ENCODE data around the gene ZFHX3.

Gene ZFHX3

DNA sequence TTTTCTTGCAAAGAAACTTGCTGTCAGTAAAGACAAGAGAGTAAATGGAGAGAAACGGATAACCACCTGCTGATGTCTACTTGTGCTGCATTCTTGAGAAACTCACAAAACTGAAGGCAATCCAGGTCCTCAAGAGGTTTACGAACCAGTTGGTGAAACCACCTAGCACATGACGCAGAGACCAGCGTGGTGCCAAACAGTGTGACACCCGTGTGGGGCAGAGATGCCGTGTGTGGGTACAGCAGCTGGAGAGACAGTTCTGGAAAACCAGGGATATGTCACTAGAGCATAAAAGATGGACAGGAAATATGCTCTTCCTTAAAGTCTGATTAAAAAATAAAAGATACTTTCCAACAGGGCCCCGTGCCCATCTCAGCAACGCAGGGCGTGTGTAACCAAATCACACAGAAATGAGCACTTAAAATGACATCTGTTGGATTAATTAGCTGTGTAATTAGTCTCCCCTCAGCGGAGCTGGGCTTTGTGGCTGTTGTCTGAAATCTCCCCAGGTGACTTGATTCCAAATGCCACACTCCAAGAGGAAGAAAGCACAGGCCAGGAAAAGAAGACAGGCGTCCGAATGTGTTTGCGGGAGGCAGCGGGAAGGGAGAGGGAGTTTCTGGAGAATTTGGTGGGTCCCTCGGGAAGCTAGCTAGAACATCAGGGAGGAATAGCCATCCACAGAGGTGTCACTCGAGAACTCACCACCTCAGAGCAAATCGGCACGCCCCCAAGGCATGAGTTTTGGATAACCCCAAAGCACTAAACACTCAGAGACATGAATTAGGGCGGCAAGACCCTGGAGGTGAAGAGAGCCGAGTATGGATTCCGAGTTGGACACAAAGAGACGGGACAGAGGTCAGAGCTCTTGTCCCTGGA lies 109.8 kb downstream of the ZFHX3 start:
- Mint-ChIP-seq H3K4me3 (no peak overlapping the region), H3K9me3 (no peaks in the 10 kb centered on the region), H3K27ac (peak overlapping the region; percentile 3 to 97 (median 87)), H3K4me1 (peaks cover 51% of the 10 kb centered on the region), H3K36me3 (ENCODE audit: low read depth) (peaks cover 9% of the 10 kb centered on the region), H3K27me3 (ENCODE audit: low read depth) (no peaks in the 10 kb centered on the region)
- TF ChIP-seq, protein P1, sequence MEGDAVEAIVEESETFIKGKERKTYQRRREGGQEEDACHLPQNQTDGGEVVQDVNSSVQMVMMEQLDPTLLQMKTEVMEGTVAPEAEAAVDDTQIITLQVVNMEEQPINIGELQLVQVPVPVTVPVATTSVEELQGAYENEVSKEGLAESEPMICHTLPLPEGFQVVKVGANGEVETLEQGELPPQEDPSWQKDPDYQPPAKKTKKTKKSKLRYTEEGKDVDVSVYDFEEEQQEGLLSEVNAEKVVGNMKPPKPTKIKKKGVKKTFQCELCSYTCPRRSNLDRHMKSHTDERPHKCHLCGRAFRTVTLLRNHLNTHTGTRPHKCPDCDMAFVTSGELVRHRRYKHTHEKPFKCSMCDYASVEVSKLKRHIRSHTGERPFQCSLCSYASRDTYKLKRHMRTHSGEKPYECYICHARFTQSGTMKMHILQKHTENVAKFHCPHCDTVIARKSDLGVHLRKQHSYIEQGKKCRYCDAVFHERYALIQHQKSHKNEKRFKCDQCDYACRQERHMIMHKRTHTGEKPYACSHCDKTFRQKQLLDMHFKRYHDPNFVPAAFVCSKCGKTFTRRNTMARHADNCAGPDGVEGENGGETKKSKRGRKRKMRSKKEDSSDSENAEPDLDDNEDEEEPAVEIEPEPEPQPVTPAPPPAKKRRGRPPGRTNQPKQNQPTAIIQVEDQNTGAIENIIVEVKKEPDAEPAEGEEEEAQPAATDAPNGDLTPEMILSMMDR (IDR thresholded peaks at IDR 0.05; ENCODE audit: unreplicated experiment in 3 of 3): no peak

GRCh38 chr16:72937360-72937759 lies 110.6 kb downstream of the ZFHX3 start:
- peaks cover 5% of the 10 kb centered on the region for H3K36me3 Mint-ChIP-seq (ENCODE audit: low read depth)
- peak overlapping the region in 2 of 3 experiments; percentile 11 to 20 for H3K27ac Mint-ChIP-seq
- peaks cover 59% of the 10 kb centered on the region for H3K4me1 Mint-ChIP-seq
- no peak overlapping the region for H3K4me3 Mint-ChIP-seq
- H3K27me3 Mint-ChIP-seq (ENCODE audit: low read depth): no peaks in the 10 kb centered on the region
- TF ChIP-seq, protein P1 (IDR thresholded peaks at IDR 0.05; ENCODE audit: unreplicated experiment in 3 of 3): no peak
- H3K9me3 Mint-ChIP-seq: no peaks in the 10 kb centered on the region

DNA sequence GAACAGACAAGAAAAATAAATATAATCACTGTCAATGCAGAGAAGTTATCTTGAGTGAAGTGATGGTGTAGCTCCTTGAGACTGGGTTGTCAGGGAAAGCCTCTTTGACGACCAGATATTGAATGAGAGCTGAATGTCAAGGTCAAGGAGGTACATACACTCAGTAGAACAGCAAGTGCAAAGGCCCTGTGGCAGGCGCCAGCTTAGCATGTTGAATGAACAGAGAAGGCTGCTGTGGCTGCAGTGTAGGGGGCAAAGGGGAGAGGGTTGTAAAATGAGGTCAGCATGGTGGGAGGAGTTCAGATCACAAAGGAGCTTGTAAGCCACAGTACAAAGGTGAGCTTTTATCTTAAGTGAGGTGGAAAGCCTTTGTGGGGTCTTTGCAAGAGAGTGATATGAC lies 111.5 kb downstream of the ZFHX3 start:
- H3K4me3 Mint-ChIP-seq: no peak overlapping the region
- no peaks in the 10 kb centered on the region for H3K27me3 Mint-ChIP-seq (ENCODE audit: low read depth)
- H3K4me1 Mint-ChIP-seq: peaks cover 66% of the 10 kb centered on the region
- H3K27ac Mint-ChIP-seq: peak overlapping the region in 1 of 3 experiments; percentile 20
- TF ChIP-seq, protein P1 (IDR thresholded peaks at IDR 0.05; ENCODE audit: unreplicated experiment in 3 of 3): no peak
- no peaks in the 10 kb centered on the region for H3K9me3 Mint-ChIP-seq
- H3K36me3 Mint-ChIP-seq (ENCODE audit: low read depth): no peaks in the 10 kb centered on the region

DNA sequence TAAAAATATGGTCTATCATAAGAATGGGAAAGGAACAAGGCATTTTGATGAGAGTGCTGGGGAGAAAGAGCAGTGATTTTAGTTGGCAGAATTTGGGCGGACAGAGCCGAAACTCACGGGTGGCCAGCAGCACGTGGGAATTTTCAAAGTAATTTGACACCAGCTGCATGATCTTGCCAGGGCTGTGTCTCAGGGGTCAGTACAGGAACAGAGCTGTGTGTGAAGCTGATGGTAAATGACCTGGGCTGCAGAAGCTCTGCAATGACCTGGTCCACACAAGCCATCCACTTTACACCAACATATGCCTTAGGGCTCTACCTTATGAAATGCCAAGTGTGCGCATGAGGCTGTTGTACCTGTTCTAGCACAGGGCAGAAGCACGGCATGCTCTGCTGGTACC lies 112.0 kb downstream of the ZFHX3 start:
- no peaks in the 10 kb centered on the region for H3K36me3 Mint-ChIP-seq (ENCODE audit: low read depth)
- H3K9me3 Mint-ChIP-seq: no peaks in the 10 kb centered on the region
- H3K27ac Mint-ChIP-seq: peak overlapping the region in 2 of 3 experiments; percentile 14 to 20
- TF ChIP-seq, protein P1 (IDR thresholded peaks at IDR 0.05; ENCODE audit: unreplicated experiment in 3 of 3): no peak
- no peaks in the 10 kb centered on the region for H3K27me3 Mint-ChIP-seq (ENCODE audit: low read depth)
- H3K4me1 Mint-ChIP-seq: peaks cover 71% of the 10 kb centered on the region
- H3K4me3 Mint-ChIP-seq: no peak overlapping the region

- Mint-ChIP-seq H3K27me3 (ENCODE audit: low read depth) (no peaks in the 10 kb centered on the region), H3K27ac (peak overlapping the region in 1 of 3 experiments; percentile 21)
- TF ChIP-seq, protein P1 (IDR thresholded peaks at IDR 0.05; ENCODE audit: unreplicated experiment in 3 of 3): no peak
Measured at GRCh38 chr16:72934636-72935403, 113.1 kb downstream of the ZFHX3 start.

More at GRCh38 chr16:72934636-72935403, 113.1 kb downstream of the ZFHX3 start:
- Mint-ChIP-seq H3K4me3 (no peak overlapping the region), H3K9me3 (no peaks in the 10 kb centered on the region), H3K36me3 (ENCODE audit: low read depth) (no peaks in the 10 kb centered on the region), H3K4me1 (peaks cover 79% of the 10 kb centered on the region)

Data from nephron (organoid).